ENCODE results near the gene CHRNA9. TPM values are rescaled to one million over a fixed set of nuclear protein-coding genes. Genes with fewer than 3 reads are reported as not detected.

CHRNA9 gene
- total RNA-seq, 2 donors from 2014 or later: not detected

DNA sequence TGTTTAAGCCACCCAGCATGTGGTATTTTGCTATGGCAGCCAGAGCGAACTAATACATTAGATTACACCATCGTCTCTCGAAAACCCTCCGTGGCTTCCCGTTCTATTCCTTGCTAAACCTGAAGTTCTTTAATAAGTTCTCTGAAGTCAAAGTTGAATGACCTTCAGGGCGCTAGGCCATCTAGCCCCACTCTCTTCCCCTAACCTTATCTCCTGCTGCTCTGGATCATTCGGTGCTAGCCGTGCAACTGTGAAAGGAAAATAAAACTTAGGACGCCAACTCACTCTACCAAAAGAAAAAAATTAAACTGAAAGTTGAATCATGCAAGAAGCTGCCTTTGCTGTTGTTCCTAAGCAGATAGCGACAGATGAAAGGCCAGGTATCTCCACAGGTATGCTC, 40.0 kb downstream of the CHRNA9 start:
- TF ChIP-seq, protein P1, sequence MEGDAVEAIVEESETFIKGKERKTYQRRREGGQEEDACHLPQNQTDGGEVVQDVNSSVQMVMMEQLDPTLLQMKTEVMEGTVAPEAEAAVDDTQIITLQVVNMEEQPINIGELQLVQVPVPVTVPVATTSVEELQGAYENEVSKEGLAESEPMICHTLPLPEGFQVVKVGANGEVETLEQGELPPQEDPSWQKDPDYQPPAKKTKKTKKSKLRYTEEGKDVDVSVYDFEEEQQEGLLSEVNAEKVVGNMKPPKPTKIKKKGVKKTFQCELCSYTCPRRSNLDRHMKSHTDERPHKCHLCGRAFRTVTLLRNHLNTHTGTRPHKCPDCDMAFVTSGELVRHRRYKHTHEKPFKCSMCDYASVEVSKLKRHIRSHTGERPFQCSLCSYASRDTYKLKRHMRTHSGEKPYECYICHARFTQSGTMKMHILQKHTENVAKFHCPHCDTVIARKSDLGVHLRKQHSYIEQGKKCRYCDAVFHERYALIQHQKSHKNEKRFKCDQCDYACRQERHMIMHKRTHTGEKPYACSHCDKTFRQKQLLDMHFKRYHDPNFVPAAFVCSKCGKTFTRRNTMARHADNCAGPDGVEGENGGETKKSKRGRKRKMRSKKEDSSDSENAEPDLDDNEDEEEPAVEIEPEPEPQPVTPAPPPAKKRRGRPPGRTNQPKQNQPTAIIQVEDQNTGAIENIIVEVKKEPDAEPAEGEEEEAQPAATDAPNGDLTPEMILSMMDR (IDR thresholded peaks at IDR 0.05): no peak
- ATAC-seq (ENCODE audit: insufficient number of reproducible peaks, low FRiP score, low read depth) (no peak), DNase-seq (ENCODE audit: low spot score) (no peak)
- Histone ChIP-seq H3K9me3 (no peaks in the 10 kb centered on the region), H3K36me3 (no peaks in the 10 kb centered on the region), H3K27me3 (replicated peaks; ENCODE audit: insufficient read depth) (no peaks in the 10 kb centered on the region), H3K27ac (no peak overlapping the region), H3K4me3 (no peak overlapping the region), H3K4me1 (ENCODE audit: control insufficient read depth in 1 of 2, low read depth in 2 of 2) (no peaks in the 10 kb centered on the region)

DNA sequence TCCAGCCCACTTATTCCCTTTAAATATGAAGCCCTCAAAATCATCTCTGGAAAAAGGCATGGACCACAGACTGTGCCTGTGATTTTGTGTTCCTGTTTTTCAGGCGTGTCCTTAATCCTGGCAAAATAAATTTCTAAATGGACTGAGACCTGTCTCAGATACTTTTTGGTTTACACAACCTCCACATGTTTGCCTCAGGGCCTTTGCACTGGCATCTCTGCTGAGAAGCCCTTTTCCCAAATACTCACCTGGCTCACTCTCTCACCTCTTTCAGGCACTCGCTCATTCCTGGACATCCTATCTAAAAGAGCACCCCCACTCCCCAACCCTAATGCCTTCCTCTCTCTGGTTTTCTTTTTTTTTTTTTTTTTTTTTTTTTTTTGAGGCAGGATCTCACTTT, 40.5 kb downstream of the CHRNA9 start:
- no peaks in the 10 kb centered on the region for H3K27me3 ChIP-seq (replicated peaks; ENCODE audit: insufficient read depth)
- DNase-seq (ENCODE audit: low spot score): no peak
- H3K4me1 ChIP-seq (ENCODE audit: control insufficient read depth in 1 of 2, low read depth in 2 of 2): no peaks in the 10 kb centered on the region
- TF ChIP-seq, protein P1 (IDR thresholded peaks at IDR 0.05): no peak
- no peaks in the 10 kb centered on the region for H3K36me3 ChIP-seq
- no peak overlapping the region for H3K27ac ChIP-seq
- no peaks in the 10 kb centered on the region for H3K9me3 ChIP-seq
- no peak overlapping the region for H3K4me3 ChIP-seq
- no peak for ATAC-seq (ENCODE audit: insufficient number of reproducible peaks, low FRiP score, low read depth)

DNA sequence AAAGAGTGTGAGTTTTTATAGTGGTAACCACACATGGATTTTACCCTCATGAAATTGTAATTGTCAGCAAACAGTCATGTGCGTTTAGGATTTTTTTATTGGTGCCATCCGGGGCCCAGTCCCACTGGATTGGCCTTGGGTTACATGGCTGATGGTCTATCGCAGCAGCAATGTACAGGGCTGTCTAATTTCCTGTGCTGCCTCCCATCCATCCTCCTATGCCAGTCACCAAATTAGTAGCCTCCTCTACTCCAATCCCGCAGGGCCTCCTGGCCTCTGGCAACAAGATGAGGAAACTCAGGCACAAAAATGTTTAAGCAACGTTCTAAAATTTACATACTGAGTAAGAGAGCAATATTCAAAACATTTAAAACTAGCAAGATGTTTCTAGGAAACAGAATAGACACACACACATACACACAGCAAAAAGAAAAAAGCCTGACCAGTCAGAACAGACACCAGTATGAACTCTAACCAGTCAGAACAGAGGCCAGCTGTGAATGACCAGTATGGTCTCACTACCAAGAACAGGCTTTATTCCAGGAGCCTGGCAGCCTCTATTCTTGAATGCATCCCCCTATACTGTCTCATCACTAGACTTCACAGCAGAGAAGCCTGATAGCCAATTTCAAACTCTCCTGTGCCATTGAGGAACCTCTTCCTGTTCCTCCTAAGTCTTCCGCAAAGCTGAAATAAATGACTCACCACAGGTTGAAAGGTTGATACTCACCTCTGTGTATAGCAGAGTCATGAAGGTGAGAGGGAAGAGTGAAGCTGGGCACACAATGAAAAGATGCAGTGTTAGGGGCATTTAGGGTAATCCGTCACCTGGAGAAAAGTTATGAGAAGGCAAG, 42.6 kb downstream of the CHRNA9 start:
- Histone ChIP-seq H3K9me3 (no peaks in the 10 kb centered on the region), H3K4me3 (no peak overlapping the region), H3K36me3 (no peaks in the 10 kb centered on the region), H3K27me3 (replicated peaks; ENCODE audit: insufficient read depth) (no peaks in the 10 kb centered on the region), H3K27ac (no peak overlapping the region), H3K4me1 (ENCODE audit: control insufficient read depth in 1 of 2, low read depth in 2 of 2) (no peaks in the 10 kb centered on the region)
- TF ChIP-seq, protein P1 (IDR thresholded peaks at IDR 0.05): no peak
- ATAC-seq (ENCODE audit: insufficient number of reproducible peaks, low FRiP score, low read depth) (no peak), DNase-seq (ENCODE audit: low spot score) (no peak)

DNA sequence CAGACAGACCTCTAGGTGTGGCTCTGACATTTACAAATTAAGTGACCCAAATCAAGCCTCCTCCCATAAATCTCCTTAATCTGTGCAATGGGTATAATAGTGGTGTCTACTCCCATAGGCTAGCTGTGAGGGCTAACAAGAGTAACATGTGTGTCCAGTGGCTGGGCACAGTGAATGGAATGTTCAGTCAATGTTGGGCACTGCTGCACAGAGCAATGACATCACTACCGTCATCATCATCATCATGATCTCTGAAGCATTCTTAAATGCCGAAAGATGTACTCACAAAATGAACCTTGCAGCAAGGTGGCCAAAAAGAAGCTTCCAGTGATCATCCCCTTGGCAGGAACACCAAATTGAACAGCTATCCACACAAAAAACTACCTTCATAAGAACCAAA, 43.5 kb downstream of the CHRNA9 start:
- H3K36me3 ChIP-seq: no peaks in the 10 kb centered on the region
- TF ChIP-seq, protein P1 (IDR thresholded peaks at IDR 0.05): no peak
- no peak overlapping the region for H3K4me3 ChIP-seq
- no peaks in the 10 kb centered on the region for H3K9me3 ChIP-seq
- no peak overlapping the region for H3K27ac ChIP-seq
- DNase-seq (ENCODE audit: low spot score): no peak
- no peak for ATAC-seq (ENCODE audit: insufficient number of reproducible peaks, low FRiP score, low read depth)
- no peaks in the 10 kb centered on the region for H3K4me1 ChIP-seq (ENCODE audit: control insufficient read depth in 1 of 2, low read depth in 2 of 2)
- H3K27me3 ChIP-seq (replicated peaks; ENCODE audit: insufficient read depth): no peaks in the 10 kb centered on the region

DNA sequence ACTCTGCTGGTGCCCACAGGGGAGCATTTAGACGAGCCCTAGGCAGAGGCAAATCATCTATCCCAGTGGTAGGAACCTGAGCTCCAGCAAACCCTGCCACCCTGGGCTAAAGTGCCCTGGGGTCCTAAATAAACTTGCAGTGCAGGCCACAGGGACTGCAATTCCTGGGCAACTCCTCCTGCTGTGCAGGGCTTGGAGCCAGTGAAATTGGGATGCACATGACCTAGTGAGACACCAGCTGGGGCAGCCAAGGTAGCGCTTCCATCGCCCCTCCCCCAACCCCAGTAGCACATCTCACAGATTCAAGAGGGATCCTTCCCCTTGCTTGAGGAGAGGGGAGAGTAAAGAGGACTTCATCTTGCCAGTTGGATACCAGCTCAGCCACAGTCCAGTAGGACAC, 44.1 kb downstream of the CHRNA9 start:
- no peaks in the 10 kb centered on the region for H3K4me1 ChIP-seq (ENCODE audit: control insufficient read depth in 1 of 2, low read depth in 2 of 2)
- no peaks in the 10 kb centered on the region for H3K9me3 ChIP-seq
- H3K27me3 ChIP-seq (replicated peaks; ENCODE audit: insufficient read depth): no peaks in the 10 kb centered on the region
- no peak for ATAC-seq (ENCODE audit: insufficient number of reproducible peaks, low FRiP score, low read depth)
- no peak overlapping the region for H3K27ac ChIP-seq
- TF ChIP-seq, protein P1 (IDR thresholded peaks at IDR 0.05): no peak
- no peak overlapping the region for H3K4me3 ChIP-seq
- DNase-seq (ENCODE audit: low spot score): no peak
- H3K36me3 ChIP-seq: no peaks in the 10 kb centered on the region

All from thoracic aorta (tissue), 2 donors.